SJSA1 (cell line): ENCODE data around the gene TMEM139. TPM values are rescaled to one million over a fixed set of nuclear protein-coding genes. Genes with fewer than 3 reads are reported as not detected.

Source experiments
- DNase-seq, 2 experiments: peaks; one replicate each; pipeline ENCODE4 v3.0.0-alpha.2; 2015 to 2020; ENCODE audit warnings: low spot score in 2 of 2, low read depth in 1 of 2
- H3K27ac ChIP-seq: fragments of 250-450 bp; sonication (Bioruptor Pico); 2 replicates; pipeline ENCODE4 v1.5.1; 2020; ENCODE audit warnings: mild to moderate bottlenecking, moderate library complexity
- H3K27me3 ChIP-seq: fragments of 250-450 bp; sonication (Bioruptor Pico); replicated peaks from 2 replicates; pipeline ENCODE4 v1.5.1; 2020; ENCODE audit warnings: mild to moderate bottlenecking, moderate library complexity
- H3K36me3 ChIP-seq: fragments of 250-450 bp; sonication (Bioruptor Pico); 2 replicates; pipeline ENCODE4 v1.5.1; 2020; ENCODE audit warnings: mild to moderate bottlenecking
- H3K4me1 ChIP-seq: fragments of 250-450 bp; sonication (Bioruptor Pico); replicated peaks from 2 replicates; pipeline ENCODE4 v1.6.1; 2021; ENCODE audit warnings: mild to moderate bottlenecking
- H3K4me3 ChIP-seq: fragments of 250-450 bp; sonication (Bioruptor Pico); 2 replicates; pipeline ENCODE4 v1.5.1; 2020; ENCODE audit warnings: mild to moderate bottlenecking
- H3K9me3 ChIP-seq: fragments of 250-450 bp; sonication (Bioruptor Pico); replicated peaks from 2 replicates; pipeline ENCODE4 v1.5.1; 2020; ENCODE audit warnings: mild to moderate bottlenecking
- total RNA-seq: library from RNA; depleted of rRNA; stranded (reverse); fragments of >200 nt; shearing (Covaris generic); gene quantifications from 2 replicates; pipeline ENCODE4 v1.2.3, GENCODE V29; 2014; rRNA removed

The TMEM139 gene
- total RNA-seq, 1 experiment from 2014 or later = not detected

- Histone ChIP-seq H3K36me3 (no peaks in the 10 kb centered on the region), H3K9me3 (no peaks in the 10 kb centered on the region), H3K27ac (no peak overlapping the region), H3K4me3 (no peak overlapping the region), H3K27me3 (no peaks in the 10 kb centered on the region; the same call in 1 of the 2 replicates), H3K4me1 (no peaks in the 10 kb centered on the region)
- no peak for DNase-seq
Observed at GRCh38 chr7:143329471-143330170, 44.9 kb downstream of the TMEM139 start.

DNA sequence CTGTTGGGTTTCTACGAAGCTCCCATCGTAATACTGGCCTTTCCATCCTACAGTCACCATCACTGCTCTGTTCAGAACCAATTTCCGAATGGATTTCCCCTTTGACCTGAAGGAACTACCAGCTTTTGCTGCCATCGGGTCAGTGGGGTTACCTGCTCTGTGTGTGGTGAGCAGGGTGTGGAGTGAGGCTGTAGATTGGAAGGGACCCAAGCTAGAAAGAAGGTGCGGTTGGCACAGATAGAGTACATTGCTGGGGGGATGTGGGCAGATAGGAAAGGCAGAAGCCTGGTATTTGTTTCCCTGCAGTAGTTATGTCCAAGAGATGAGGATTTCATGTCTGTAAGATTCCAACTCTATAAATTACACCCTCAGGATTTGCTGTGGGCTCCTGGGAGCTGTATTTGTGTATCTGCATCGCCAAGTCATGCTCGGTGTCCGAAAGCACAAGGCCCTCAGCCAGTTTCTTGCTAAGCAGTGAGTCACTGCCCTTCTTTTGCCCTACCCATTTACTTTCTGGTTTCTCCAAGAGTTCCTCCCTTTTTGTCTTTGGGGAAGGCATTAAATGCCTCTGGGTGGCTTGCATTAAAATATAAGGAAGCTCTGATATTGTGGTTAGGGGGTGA is 46.5 kb downstream of the TMEM139 start:
- Histone ChIP-seq H3K4me1 (no peaks in the 10 kb centered on the region), H3K4me3 (no peak overlapping the region), H3K27me3 (peaks cover 3% of the 10 kb centered on the region; the same call in 1 of the 2 replicates), H3K36me3 (no peaks in the 10 kb centered on the region), H3K27ac (no peak overlapping the region), H3K9me3 (no peaks in the 10 kb centered on the region)
- DNase-seq = peak in 1 of 2 experiments; percentile 18

GRCh38 chr7:143334244-143334643 is 49.5 kb downstream of the TMEM139 start:
- H3K4me1 ChIP-seq = no peaks in the 10 kb centered on the region
- no peaks in the 10 kb centered on the region for H3K9me3 ChIP-seq
- no peak overlapping the region for H3K27ac ChIP-seq
- no peak for DNase-seq
- no peak overlapping the region for H3K4me3 ChIP-seq
- H3K27me3 ChIP-seq = peaks cover 12% of the 10 kb centered on the region; the same call in 1 of the 2 replicates
- no peaks in the 10 kb centered on the region for H3K36me3 ChIP-seq

GRCh38 chr7:143337216-143337615 is 52.5 kb downstream of the TMEM139 start:
- Histone ChIP-seq H3K36me3 (no peaks in the 10 kb centered on the region), H3K9me3 (no peaks in the 10 kb centered on the region), H3K4me3 (no peak overlapping the region), H3K4me1 (no peaks in the 10 kb centered on the region), H3K27me3 (peaks cover 12% of the 10 kb centered on the region; the same call in 1 of the 2 replicates), H3K27ac (no peak overlapping the region)
- no peak for DNase-seq

Other genes starting within 250 kb of the TMEM139 start
- not detected in 2 replicates for gene OR6V1, start 232.6 kb upstream of the TMEM139 start, total RNA-seq
- gene PIP, start 152.9 kb upstream of the TMEM139 start, total RNA-seq = not detected in 2 replicates
- not detected in 2 replicates for gene TAS2R39, start 101.5 kb upstream of the TMEM139 start, total RNA-seq
- gene TAS2R40, start 62.9 kb upstream of the TMEM139 start, total RNA-seq = not detected in 2 replicates
- gene GSTK1, start 21.5 kb upstream of the TMEM139 start, total RNA-seq = 124 and 131 TPM in 2 replicates
- gene CASP2, start 3.4 kb downstream of the TMEM139 start, total RNA-seq = 18.2 and 20.5 TPM in 2 replicates
- gene CLCN1, start 31.2 kb downstream of the TMEM139 start, total RNA-seq = not detected in 2 replicates
- gene FAM131B, start 77.8 kb downstream of the TMEM139 start, total RNA-seq = 0.16 and 0.41 TPM in 2 replicates
- 68.7 and 86.5 TPM in 2 replicates for gene ZYX, start 96.4 kb downstream of the TMEM139 start, total RNA-seq
- gene EPHA1, start 123.9 kb downstream of the TMEM139 start, total RNA-seq = not detected in 2 replicates
- gene TAS2R60, start 158.5 kb downstream of the TMEM139 start, total RNA-seq = not detected in 2 replicates
- gene TAS2R41, start 192.9 kb downstream of the TMEM139 start, total RNA-seq = not detected in 2 replicates